Testis (tissue), 2 donors: ENCODE data around the gene ZBED3.

Experiments
- CTCF ChIP-seq, 3 experiments: fragments of 450-650 bp in 2 of 3; fragments of 200-600 bp in 1 of 3; sonication (generic) in 1 of 3; IDR thresholded peaks; one replicate each; pipeline ENCODE4 v1.5.1; 2016 to 2019; ENCODE audit warnings: antibody characterized with exemption in 3 of 3, mild to moderate bottlenecking in 2 of 3, moderate library complexity in 1 of 3
- POLR2A ChIP-seq: fragments of 450-650 bp; IDR thresholded peaks from one replicate; pipeline ENCODE4 v1.6.1; 2017; ENCODE audit warnings: antibody characterized with exemption, mild to moderate bottlenecking, moderate library complexity

GRCh38 chr5:77095189-77095588 is 8.1 kb upstream of the ZBED3 start:
- TF ChIP-seq POLR2A (no peak), CTCF (IDR thresholded peaks at IDR 0.05) (no peak)
